H1 (cell line): ENCODE measurements around the gene NFIX. TPM values are rescaled to one million over a fixed set of nuclear protein-coding genes. Genes with fewer than 3 reads are reported as not detected.

Experiments used
- CEBPB ChIP-seq: IDR thresholded peaks from 2 replicates; pipeline ENCODE4 v1.6.1; 2012; ENCODE audit warnings: low read depth, low read length
- CREB1 ChIP-seq: IDR thresholded peaks from 2 replicates; pipeline ENCODE4 v1.6.1; 2012; ENCODE audit warnings: inconsistent platforms
- FOSL1 ChIP-seq: IDR thresholded peaks from 2 replicates; pipeline ENCODE4 v1.6.1; 2011; ENCODE audit warnings: mild to moderate bottlenecking, low read depth, low read length, moderate library complexity; ENCODE audit not compliant: insufficient read depth
- HDAC2 ChIP-seq, 2 experiments: fragments of 300-600 bp in 1 of 2; sonication (generic) in 1 of 2; IDR thresholded peaks; 2 replicates each; pipeline ENCODE4 v1.6.1; 2011 to 2012; ENCODE audit warnings: low read depth in 2 of 2, low read length in 2 of 2, mild to moderate bottlenecking in 2 of 2, moderate library complexity in 2 of 2, borderline replicate concordance in 1 of 2, inconsistent platforms in 1 of 2
- HDAC6 ChIP-seq: IDR thresholded peaks from one replicate; pipeline ENCODE4 v1.7.1; 2012; ENCODE audit warnings: low read depth, mild to moderate bottlenecking, inconsistent platforms, low read length, moderate library complexity
- JUN ChIP-seq: IDR thresholded peaks from 2 replicates; pipeline ENCODE4 v1.6.1; 2011; ENCODE audit warnings: low read depth, mild to moderate bottlenecking, improper control_type of control experiment, low read length
- KDM5A ChIP-seq: fragments of 200-600 bp; IDR thresholded peaks from 2 replicates; pipeline ENCODE4 v1.7.1; 2012; ENCODE audit warnings: mild to moderate bottlenecking, low read length, inconsistent platforms, mixed read lengths
- MAFK ChIP-seq: IDR thresholded peaks from 2 replicates; pipeline ENCODE4 v1.6.1; 2012; ENCODE audit warnings: low read depth, mild to moderate bottlenecking, improper control_type of control experiment, low read length
- MAX ChIP-seq: IDR thresholded peaks from 2 replicates; pipeline ENCODE4 v1.6.1; 2012; ENCODE audit warnings: inconsistent platforms
- NANOG ChIP-seq: IDR thresholded peaks from 2 replicates; pipeline ENCODE4 v1.6.1; 2011; ENCODE audit warnings: low read length, low read depth, mild to moderate bottlenecking, inconsistent platforms; ENCODE audit not compliant: insufficient read depth, poor library complexity, severe bottlenecking
- PHF8 ChIP-seq: fragments of 200-600 bp; sonication (generic); conservative IDR thresholded peaks from 2 replicates; pipeline ENCODE4 v1.7.1; 2012; ENCODE audit warnings: low read depth, mild to moderate bottlenecking, inconsistent platforms, low read length, moderate library complexity
- POLR2AphosphoS5 ChIP-seq: IDR thresholded peaks from 2 replicates; pipeline ENCODE4 v1.6.1; 2011; ENCODE audit warnings: low read depth, low read length
- POU5F1 ChIP-seq: IDR thresholded peaks from 2 replicates; pipeline ENCODE4 v1.6.1; 2011; ENCODE audit warnings: low read depth, mild to moderate bottlenecking, low read length, moderate library complexity
- RBBP5 ChIP-seq: IDR thresholded peaks from 2 replicates; pipeline ENCODE4 v1.7.1; 2012; ENCODE audit warnings: low read depth, mild to moderate bottlenecking, inconsistent platforms, low read length, moderate library complexity, borderline replicate concordance
- RNF2 ChIP-seq: fragments of 200-900, 300-1000 bp; sonication (generic); IDR thresholded peaks from 2 replicates; pipeline ENCODE4 v1.7.1; 2016; ENCODE audit warnings: borderline replicate concordance, low read depth, mild to moderate bottlenecking, antibody characterized with exemption, low read length; ENCODE audit not compliant: poor library complexity, severe bottlenecking; ENCODE audit errors: missing control alignments
- RXRA ChIP-seq: IDR thresholded peaks from 2 replicates; pipeline ENCODE4 v1.6.1; 2011; ENCODE audit warnings: low read depth, mild to moderate bottlenecking, low read length, moderate library complexity; ENCODE audit not compliant: insufficient read depth
- SIN3A ChIP-seq, 2 experiments: IDR thresholded peaks in 1 of 2; conservative IDR thresholded peaks in 1 of 2; 2 replicates each; pipeline ENCODE4 v1.6.1; 2011 to 2012; ENCODE audit warnings: low read length in 2 of 2, improper control_type of control experiment in 1 of 2, low read depth in 1 of 2, mild to moderate bottlenecking in 1 of 2
- SIRT6 ChIP-seq: IDR thresholded peaks from one replicate; pipeline ENCODE4 v1.7.1; 2012; ENCODE audit warnings: low read length, inconsistent platforms
- SIX5 ChIP-seq: IDR thresholded peaks from 2 replicates; pipeline ENCODE4 v1.6.1; 2011; ENCODE audit warnings: mild to moderate bottlenecking, low read depth, low read length
- SP2 ChIP-seq: IDR thresholded peaks from 2 replicates; pipeline ENCODE4 v1.6.1; 2012; ENCODE audit warnings: mild to moderate bottlenecking, low read length, inconsistent platforms
- SRF ChIP-seq: IDR thresholded peaks from 2 replicates; pipeline ENCODE4 v1.6.1; 2011; ENCODE audit warnings: mild to moderate bottlenecking, low read depth, low read length, moderate library complexity
- ZNF274 ChIP-seq: IDR thresholded peaks from 2 replicates; pipeline ENCODE4 v1.7.0; 2012; ENCODE audit warnings: low read length, borderline replicate concordance; ENCODE audit errors: extremely low read depth
- polyA plus RNA-seq, 7 experiments: library from polyadenylated mRNA; depleted of rRNA in 3 of 7; stranded (reverse) in 5 of 7; unstranded in 2 of 7; fragments of >200 nt in 5 of 7; fragments of 200-250 nt in 2 of 7; gene quantifications; 1 replicate in 5 of 7; 2 replicates in 1 of 7; 4 replicates in 1 of 7; pipeline versions ENCODE4 v1.2.1 to v1.2.3, GENCODE V29; 2011 to 2013; ENCODE audit warnings: missing spikeins in 2 of 7, mixed read lengths in 2 of 7
- total RNA-seq: library from RNA; stranded (reverse); fragmentation: NEBNext Ultra II Directional; extraction: Animal tissue kit (Norgen Biotek cat#: 25700); gene quantifications from 2 replicates; pipeline ENCODE4 v1.2.1, GENCODE V29; 2021

The NFIX gene
- total and polyA plus RNA-seq, 2 of the 8 experiments (the other 6 are each of a cell fraction or from before 2014, with no cell fraction given) = 0.03 to 0.20 TPM

GRCh38 chr19:13020002-13020414 is 24.7 kb downstream of the NFIX start (continued):
- TF ChIP-seq FOSL1 (no peak), NANOG (peak; percentile 15), CEBPB (no peak), HDAC6 (no peak), SIX5 (no peak), RNF2 (peak; percentile 94), CREB1 (no peak), RXRA (no peak), KDM5A (no peak), SP2 (no peak), PHF8 (no peak), JUN (no peak), POU5F1 (no peak), ZNF274 (no peak), POLR2AphosphoS5 (no peak), SRF (no peak), SIN3A (conservative IDR thresholded peaks at IDR 0.05 in 1 of 2, IDR thresholded peaks at IDR 0.05 in 1 of 2; ENCODE audit: low read depth in 1 of 2, low read length in 2 of 2) (0 out of 4 replicates have a peak, but pooled peaks of 1 of the 2 experiments have one; percentile 26), RBBP5 (no peak), MAFK (no peak), MAX (peak; percentile 49; the same call in 1 of the 2 replicates), SIRT6 (no peak), HDAC2 (IDR thresholded peaks at IDR 0.05; ENCODE audit: borderline replicate concordance in 1 of 2, low read depth in 2 of 2, low read length in 2 of 2) (no peak)
